Stimulated activated CD4-positive, alpha-beta T cell treated with anti-CD3 and anti-CD28 coated beads, Interleukin-1b, Interleukin-23, amount 100 ng/mL, for 24 hours (primary cell): Measurements from ENCODE around the gene GATA3.

Source experiments
- DNase-seq, 4 experiments: peaks; one replicate each; pipeline ENCODE4 v3.0.0-alpha.2; 2020; ENCODE audit warnings: low read depth in 4 of 4, low spot score in 1 of 4

The GATA3 gene

GRCh38 chr10:8063128-8063908, 8.8 kb downstream of the GATA3 start:
- DNase-seq = no peak

- no peak for DNase-seq
These were observed 9.4 kb downstream of the GATA3 start for GRCh38 chr10:8063935-8064334.

- no peak for DNase-seq
These were observed 9.9 kb downstream of the GATA3 start for GRCh38 chr10:8064436-8064835.

- DNase-seq = no peak
These were observed 11.2 kb downstream of the GATA3 start for GRCh38 chr10:8065651-8066050.

- no peak for DNase-seq
These were observed 11.6 kb downstream of the GATA3 start for GRCh38 chr10:8066124-8066523.

GRCh38 chr10:8066797-8067196, 12.3 kb downstream of the GATA3 start:
- no peak for DNase-seq

GRCh38 chr10:8069108-8069507, 14.6 kb downstream of the GATA3 start:
- no peak for DNase-seq

GRCh38 chr10:8069627-8070026, 15.1 kb downstream of the GATA3 start:
- DNase-seq = no peak

- no peak for DNase-seq
These were observed 16.0 kb downstream of the GATA3 start for GRCh38 chr10:8070440-8070839.

- no peak for DNase-seq
These were observed 16.5 kb downstream of the GATA3 start for GRCh38 chr10:8071006-8071405.

- no peak for DNase-seq
These were observed 17.2 kb downstream of the GATA3 start for GRCh38 chr10:8071666-8072065.

GRCh38 chr10:8072211-8072610, 17.7 kb downstream of the GATA3 start:
- no peak for DNase-seq

- DNase-seq = no peak
These were observed 19.4 kb downstream of the GATA3 start for GRCh38 chr10:8073691-8074416.

- no peak for DNase-seq
These were observed 20.4 kb downstream of the GATA3 start for GRCh38 chr10:8074881-8075280.

GRCh38 chr10:8075282-8076260, 21.1 kb downstream of the GATA3 start:
- no peak for DNase-seq

- no peak for DNase-seq
These were observed 22.4 kb downstream of the GATA3 start for GRCh38 chr10:8076933-8077332.

GRCh38 chr10:8078027-8078426, 23.5 kb downstream of the GATA3 start:
- no peak for DNase-seq

GRCh38 chr10:8079126-8079525, 24.6 kb downstream of the GATA3 start:
- DNase-seq = no peak

- no peak for DNase-seq
These were observed 30.3 kb downstream of the GATA3 start for GRCh38 chr10:8084799-8085198.

- no peak for DNase-seq
These were observed 30.8 kb downstream of the GATA3 start for GRCh38 chr10:8085251-8085650.

- DNase-seq = no peak
These were observed 31.8 kb downstream of the GATA3 start for GRCh38 chr10:8086315-8086714.
